Vagina (tissue), 2 donors: Measurements from ENCODE around the gene SLC1A2. TPM values are rescaled to one million over a fixed set of nuclear protein-coding genes. Genes with fewer than 3 reads are reported as not detected.

Experiments
- DNase-seq, 2 donors: peaks; one replicate each; pipeline ENCODE4 v3.0.0-alpha.2; 2017; ENCODE audit errors: extremely low spot score in 2 of 2
- H3K27ac ChIP-seq: fragments of 200-600 bp; sonication (generic); one replicate; pipeline ENCODE4 v1.5.1; 2019
- H3K27me3 ChIP-seq: fragments of 200-600 bp; sonication (generic); one replicate; pipeline ENCODE4 v1.5.1; 2019
- H3K36me3 ChIP-seq, 2 donors: fragments of 200-600 bp; sonication (generic); one replicate each; pipeline ENCODE4 v1.5.1; 2017 to 2019
- H3K4me1 ChIP-seq: fragments of 200-600 bp; sonication (generic); one replicate; pipeline ENCODE4 v1.5.1; 2019
- H3K4me3 ChIP-seq, 2 donors: fragments of 200-600 bp; sonication (generic); 1 replicate in 1 of 2; 2 replicates in 1 of 2; pipeline ENCODE4 v1.5.1; 2016 to 2019
- H3K9me3 ChIP-seq: fragments of 200-600 bp; sonication (generic); one replicate; pipeline ENCODE4 v1.5.1; 2019
- CTCF ChIP-seq, 3 experiments: fragments of 450-650 bp in 2 of 3; fragments of 200-600 bp in 1 of 3; sonication (generic) in 1 of 3; IDR thresholded peaks; one replicate each; pipeline ENCODE4 v1.5.1; 2017 to 2019; ENCODE audit warnings: antibody characterized with exemption in 3 of 3, mild to moderate bottlenecking in 2 of 3, moderate library complexity in 2 of 3
- POLR2A ChIP-seq, 2 donors: fragments of 450-650 bp; IDR thresholded peaks; one replicate each; pipeline ENCODE4 v1.6.1; 2017; ENCODE audit warnings: antibody characterized with exemption in 2 of 2, mild to moderate bottlenecking in 2 of 2, moderate library complexity in 2 of 2
- POLR2AphosphoS5 ChIP-seq, 2 donors: sonication (generic); formaldehyde crosslinking; IDR thresholded peaks; one replicate each; pipeline ENCODE4 v1.9.0; 2017; ENCODE audit warnings: antibody characterized with exemption in 2 of 2, mild to moderate bottlenecking in 2 of 2, low read depth in 1 of 2; ENCODE audit not compliant: insufficient read depth in 1 of 2
- intact Hi-C: fragments of 100-400 bp; cut with DNase I; formaldehyde crosslinking; loops from one replicate; pipeline ENCODE4 v1.15.1; 2023
- total RNA-seq: library from RNA; depleted of rRNA; stranded (reverse); fragments of >200 nt; gene quantifications from one replicate; pipeline ENCODE4 v1.2.3, GENCODE V29; 2016

The SLC1A2 gene
- total RNA-seq, 1 donor from 2014 or later = 4.7 TPM

DNA sequence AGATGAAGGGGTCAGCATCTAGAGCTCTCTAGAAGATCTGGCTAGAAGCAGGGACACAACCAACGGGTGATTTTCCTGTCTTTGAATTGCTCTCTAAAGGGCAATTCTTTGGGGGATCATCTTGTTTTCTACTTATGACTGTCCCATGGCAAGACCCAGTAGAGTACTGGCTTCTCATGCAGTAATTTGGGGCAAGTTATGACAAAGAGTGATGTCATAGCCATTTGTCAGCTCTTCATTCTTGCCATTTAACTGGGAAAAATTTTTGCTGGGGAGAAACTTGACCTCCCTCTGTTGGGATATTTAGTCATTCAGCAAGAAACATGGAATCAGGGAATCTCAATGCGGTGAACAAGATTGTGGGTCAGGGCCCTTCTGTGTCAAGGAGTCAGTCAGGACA is 80.4 kb downstream of the SLC1A2 start:
- Histone ChIP-seq H3K27ac (no peak overlapping the region), H3K4me3 (no peak overlapping the region), H3K36me3 (no peaks in the 10 kb centered on the region), H3K9me3 (no peaks in the 10 kb centered on the region), H3K4me1 (no peaks in the 10 kb centered on the region), H3K27me3 (no peaks in the 10 kb centered on the region)
- no peak for DNase-seq
- intact Hi-C loops = no loop called here
- TF ChIP-seq CTCF (IDR thresholded peaks at IDR 0.05) = no peak
- no peak for TF ChIP-seq POLR2AphosphoS5 (IDR thresholded peaks at IDR 0.05; ENCODE audit: insufficient read depth in 1 of 2, low read depth in 1 of 2)

- Histone ChIP-seq H3K27me3 (no peaks in the 10 kb centered on the region), H3K4me1 (no peaks in the 10 kb centered on the region), H3K36me3 (no peaks in the 10 kb centered on the region), H3K4me3 (no peak overlapping the region), H3K27ac (peak overlapping the region; percentile 11), H3K9me3 (no peaks in the 10 kb centered on the region)
- no peak for DNase-seq
- TF ChIP-seq POLR2AphosphoS5 (IDR thresholded peaks at IDR 0.05; ENCODE audit: insufficient read depth in 1 of 2, low read depth in 1 of 2) (no peak), POLR2A (IDR thresholded peaks at IDR 0.05) (no peak), CTCF (IDR thresholded peaks at IDR 0.05) (no peak)
- intact Hi-C loops = no loop called here
Observed at GRCh38 chr11:35337914-35338305, 81.4 kb downstream of the SLC1A2 start.

DNA sequence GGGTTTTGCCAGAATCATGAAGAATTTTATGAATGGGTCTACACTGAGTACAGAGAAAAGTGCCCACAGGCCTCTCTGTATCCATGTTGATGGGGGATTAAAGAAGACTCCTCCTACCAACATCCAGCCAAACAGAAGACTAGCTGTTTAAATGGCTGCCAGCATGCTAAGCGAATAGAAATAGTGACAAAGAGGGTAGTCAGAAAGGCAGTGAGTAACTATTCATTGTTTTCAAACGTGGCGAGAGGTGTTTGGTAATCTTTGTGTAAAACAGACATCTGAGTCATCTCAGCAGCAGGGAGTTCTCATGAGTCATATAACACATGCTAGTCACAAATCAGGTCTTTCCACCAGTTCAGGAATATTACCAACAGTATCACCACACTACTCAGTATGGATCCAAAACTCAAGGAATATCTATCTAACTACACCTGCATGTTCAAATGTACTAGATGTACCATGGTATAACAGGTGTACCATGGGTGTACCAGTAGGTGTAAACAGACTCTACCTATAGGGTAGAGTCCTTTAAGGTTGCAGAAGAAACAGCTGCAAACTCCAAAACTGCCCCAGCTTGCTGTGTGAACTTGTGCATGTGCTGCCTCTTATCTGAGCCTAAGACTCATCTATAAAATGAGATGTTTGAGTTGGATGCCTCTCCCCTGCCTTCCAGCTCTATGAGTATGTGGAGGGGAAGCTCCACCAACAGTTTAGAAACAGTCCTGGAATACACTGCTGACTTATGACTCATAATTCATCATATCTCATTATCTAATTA is 82.0 kb downstream of the SLC1A2 start:
- Histone ChIP-seq H3K9me3 (no peaks in the 10 kb centered on the region), H3K4me1 (no peaks in the 10 kb centered on the region), H3K4me3 (no peak overlapping the region), H3K27ac (peak overlapping the region; percentile 11), H3K27me3 (no peaks in the 10 kb centered on the region), H3K36me3 (no peaks in the 10 kb centered on the region)
- no peak for DNase-seq
- TF ChIP-seq POLR2A (IDR thresholded peaks at IDR 0.05) = no peak
- TF ChIP-seq POLR2AphosphoS5 (IDR thresholded peaks at IDR 0.05; ENCODE audit: insufficient read depth in 1 of 2, low read depth in 1 of 2) = peak in 1 of 2 donors; percentile 63
- intact Hi-C loops = no loop called here

GRCh38 chr11:35336726-35337125 is 82.6 kb downstream of the SLC1A2 start:
- no peak for TF ChIP-seq POLR2AphosphoS5 (IDR thresholded peaks at IDR 0.05; ENCODE audit: insufficient read depth in 1 of 2, low read depth in 1 of 2)
- no peak for TF ChIP-seq POLR2A (IDR thresholded peaks at IDR 0.05)
- TF ChIP-seq CTCF (IDR thresholded peaks at IDR 0.05) = no peak
- Histone ChIP-seq H3K36me3 (no peaks in the 10 kb centered on the region), H3K4me3 (no peak overlapping the region), H3K4me1 (no peaks in the 10 kb centered on the region), H3K9me3 (no peaks in the 10 kb centered on the region), H3K27me3 (no peaks in the 10 kb centered on the region), H3K27ac (no peak overlapping the region)
- DNase-seq = no peak
- intact Hi-C loops = no loop called here

DNA sequence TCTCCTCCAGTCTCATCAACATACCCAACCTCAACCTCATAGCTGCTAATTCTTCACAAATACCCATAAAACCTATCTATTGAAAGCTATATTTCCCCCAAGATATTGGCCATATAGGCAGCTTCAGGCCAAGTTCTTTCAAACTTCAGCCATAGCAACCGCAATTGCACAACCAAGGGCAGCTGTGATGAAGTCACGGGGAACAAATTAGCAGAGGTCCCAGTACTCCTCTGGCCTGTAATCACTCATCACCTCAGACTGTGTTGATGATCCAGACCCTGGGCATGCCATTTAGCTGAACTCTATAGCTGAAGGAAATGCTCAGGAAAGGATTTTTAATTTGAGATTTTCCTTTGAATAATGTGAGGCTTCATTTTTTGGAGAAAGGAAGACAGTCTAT is 84.1 kb downstream of the SLC1A2 start:
- no peak for TF ChIP-seq CTCF (IDR thresholded peaks at IDR 0.05)
- TF ChIP-seq POLR2A (IDR thresholded peaks at IDR 0.05) = no peak
- no peak for TF ChIP-seq POLR2AphosphoS5 (IDR thresholded peaks at IDR 0.05; ENCODE audit: insufficient read depth in 1 of 2, low read depth in 1 of 2)
- no peaks in the 10 kb centered on the region for H3K36me3 ChIP-seq
- H3K27me3 ChIP-seq = no peaks in the 10 kb centered on the region
- H3K9me3 ChIP-seq = no peaks in the 10 kb centered on the region
- no peaks in the 10 kb centered on the region for H3K4me1 ChIP-seq
- no peak for DNase-seq
- no peak overlapping the region for H3K27ac ChIP-seq
- no peak overlapping the region for H3K4me3 ChIP-seq
- intact Hi-C loops = no loop called here
